Panc1 (cell line): Measurements from ENCODE around the gene SLCO1B3.

Experiments
- POLR2AphosphoS5 ChIP-seq: IDR thresholded peaks from 2 replicates; pipeline ENCODE4 v1.6.1; 2012; ENCODE audit warnings: mild to moderate bottlenecking, low read depth, low read length, moderate library complexity
- SIN3A ChIP-seq: IDR thresholded peaks from 2 replicates; pipeline ENCODE4 v1.6.1; 2012; ENCODE audit warnings: low read depth, mild to moderate bottlenecking, low read length, moderate library complexity, borderline replicate concordance; ENCODE audit not compliant: insufficient read depth
- TCF7L2 ChIP-seq: IDR thresholded peaks from 2 replicates; pipeline ENCODE4 v1.6.1; 2011; ENCODE audit warnings: mild to moderate bottlenecking, low read depth, low read length, inconsistent platforms
- TF ChIP-seq, protein P1 (sequence below): fragments of 450-650 bp; IDR thresholded peaks from 2 replicates; pipeline ENCODE4 v1.5.1; 2017; ENCODE audit warnings: mild to moderate bottlenecking
- TF ChIP-seq, protein P2 (sequence below), 2 experiments: IDR thresholded peaks; 2 replicates each; pipeline ENCODE4 v1.6.1; 2011 to 2012; ENCODE audit warnings: low read depth in 2 of 2, control low read depth in 1 of 2, low read length in 1 of 2, mild to moderate bottlenecking in 1 of 2, moderate library complexity in 1 of 2; ENCODE audit not compliant: insufficient read depth in 1 of 2

GRCh38 chr12:20885552-20885951 is 75.0 kb downstream of the SLCO1B3 start:
- TF ChIP-seq, protein P1, sequence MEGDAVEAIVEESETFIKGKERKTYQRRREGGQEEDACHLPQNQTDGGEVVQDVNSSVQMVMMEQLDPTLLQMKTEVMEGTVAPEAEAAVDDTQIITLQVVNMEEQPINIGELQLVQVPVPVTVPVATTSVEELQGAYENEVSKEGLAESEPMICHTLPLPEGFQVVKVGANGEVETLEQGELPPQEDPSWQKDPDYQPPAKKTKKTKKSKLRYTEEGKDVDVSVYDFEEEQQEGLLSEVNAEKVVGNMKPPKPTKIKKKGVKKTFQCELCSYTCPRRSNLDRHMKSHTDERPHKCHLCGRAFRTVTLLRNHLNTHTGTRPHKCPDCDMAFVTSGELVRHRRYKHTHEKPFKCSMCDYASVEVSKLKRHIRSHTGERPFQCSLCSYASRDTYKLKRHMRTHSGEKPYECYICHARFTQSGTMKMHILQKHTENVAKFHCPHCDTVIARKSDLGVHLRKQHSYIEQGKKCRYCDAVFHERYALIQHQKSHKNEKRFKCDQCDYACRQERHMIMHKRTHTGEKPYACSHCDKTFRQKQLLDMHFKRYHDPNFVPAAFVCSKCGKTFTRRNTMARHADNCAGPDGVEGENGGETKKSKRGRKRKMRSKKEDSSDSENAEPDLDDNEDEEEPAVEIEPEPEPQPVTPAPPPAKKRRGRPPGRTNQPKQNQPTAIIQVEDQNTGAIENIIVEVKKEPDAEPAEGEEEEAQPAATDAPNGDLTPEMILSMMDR: no peak
- TF ChIP-seq POLR2AphosphoS5: no peak
- no peak for TF ChIP-seq SIN3A
- TF ChIP-seq TCF7L2: no peak
- TF ChIP-seq, protein P2, sequence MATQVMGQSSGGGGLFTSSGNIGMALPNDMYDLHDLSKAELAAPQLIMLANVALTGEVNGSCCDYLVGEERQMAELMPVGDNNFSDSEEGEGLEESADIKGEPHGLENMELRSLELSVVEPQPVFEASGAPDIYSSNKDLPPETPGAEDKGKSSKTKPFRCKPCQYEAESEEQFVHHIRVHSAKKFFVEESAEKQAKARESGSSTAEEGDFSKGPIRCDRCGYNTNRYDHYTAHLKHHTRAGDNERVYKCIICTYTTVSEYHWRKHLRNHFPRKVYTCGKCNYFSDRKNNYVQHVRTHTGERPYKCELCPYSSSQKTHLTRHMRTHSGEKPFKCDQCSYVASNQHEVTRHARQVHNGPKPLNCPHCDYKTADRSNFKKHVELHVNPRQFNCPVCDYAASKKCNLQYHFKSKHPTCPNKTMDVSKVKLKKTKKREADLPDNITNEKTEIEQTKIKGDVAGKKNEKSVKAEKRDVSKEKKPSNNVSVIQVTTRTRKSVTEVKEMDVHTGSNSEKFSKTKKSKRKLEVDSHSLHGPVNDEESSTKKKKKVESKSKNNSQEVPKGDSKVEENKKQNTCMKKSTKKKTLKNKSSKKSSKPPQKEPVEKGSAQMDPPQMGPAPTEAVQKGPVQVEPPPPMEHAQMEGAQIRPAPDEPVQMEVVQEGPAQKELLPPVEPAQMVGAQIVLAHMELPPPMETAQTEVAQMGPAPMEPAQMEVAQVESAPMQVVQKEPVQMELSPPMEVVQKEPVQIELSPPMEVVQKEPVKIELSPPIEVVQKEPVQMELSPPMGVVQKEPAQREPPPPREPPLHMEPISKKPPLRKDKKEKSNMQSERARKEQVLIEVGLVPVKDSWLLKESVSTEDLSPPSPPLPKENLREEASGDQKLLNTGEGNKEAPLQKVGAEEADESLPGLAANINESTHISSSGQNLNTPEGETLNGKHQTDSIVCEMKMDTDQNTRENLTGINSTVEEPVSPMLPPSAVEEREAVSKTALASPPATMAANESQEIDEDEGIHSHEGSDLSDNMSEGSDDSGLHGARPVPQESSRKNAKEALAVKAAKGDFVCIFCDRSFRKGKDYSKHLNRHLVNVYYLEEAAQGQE (IDR thresholded peaks at IDR 0.05; ENCODE audit: insufficient read depth in 1 of 2, low read depth in 2 of 2, low read length in 1 of 2): no peak
